ENCODE results near the gene RPL13.

DNA sequence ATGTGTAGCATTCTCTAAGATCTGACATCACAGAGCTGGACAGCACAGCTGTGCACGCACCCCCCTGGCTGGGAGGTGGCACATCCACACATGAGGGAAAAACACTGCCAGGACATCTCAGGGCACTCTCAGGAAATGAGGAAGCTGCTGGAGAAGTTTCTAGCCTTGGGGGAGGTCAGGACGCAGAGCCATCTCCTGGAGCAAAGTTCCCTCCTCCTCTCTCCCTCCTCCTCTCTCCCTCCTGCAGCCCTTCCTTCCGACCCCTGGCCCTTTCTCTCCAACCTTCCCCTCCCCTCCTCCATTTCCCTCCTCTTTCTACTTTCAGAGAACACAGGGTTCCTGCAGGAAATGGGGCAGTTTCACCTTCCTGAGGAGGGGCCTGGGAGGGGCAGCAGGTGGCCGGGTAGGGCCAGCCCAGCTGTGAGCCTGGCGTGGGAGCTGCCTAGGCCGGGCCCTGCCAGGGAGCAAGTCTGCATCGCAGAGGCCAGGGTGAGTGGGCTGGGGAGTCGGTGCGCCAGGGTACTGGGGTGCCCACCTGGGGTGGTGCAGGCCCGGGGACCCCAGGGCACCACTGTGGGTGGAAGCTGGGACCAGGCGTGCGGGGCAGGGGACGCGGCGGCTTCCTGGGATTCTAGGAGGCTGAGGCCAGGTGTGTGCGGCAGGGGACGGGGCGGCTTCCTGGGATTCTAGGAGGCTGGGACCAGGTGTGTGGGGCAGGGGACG lies 52.9 kb downstream of the RPL13 start, which contains the start of gene DPEP1:
- TF ChIP-seq, protein P1, sequence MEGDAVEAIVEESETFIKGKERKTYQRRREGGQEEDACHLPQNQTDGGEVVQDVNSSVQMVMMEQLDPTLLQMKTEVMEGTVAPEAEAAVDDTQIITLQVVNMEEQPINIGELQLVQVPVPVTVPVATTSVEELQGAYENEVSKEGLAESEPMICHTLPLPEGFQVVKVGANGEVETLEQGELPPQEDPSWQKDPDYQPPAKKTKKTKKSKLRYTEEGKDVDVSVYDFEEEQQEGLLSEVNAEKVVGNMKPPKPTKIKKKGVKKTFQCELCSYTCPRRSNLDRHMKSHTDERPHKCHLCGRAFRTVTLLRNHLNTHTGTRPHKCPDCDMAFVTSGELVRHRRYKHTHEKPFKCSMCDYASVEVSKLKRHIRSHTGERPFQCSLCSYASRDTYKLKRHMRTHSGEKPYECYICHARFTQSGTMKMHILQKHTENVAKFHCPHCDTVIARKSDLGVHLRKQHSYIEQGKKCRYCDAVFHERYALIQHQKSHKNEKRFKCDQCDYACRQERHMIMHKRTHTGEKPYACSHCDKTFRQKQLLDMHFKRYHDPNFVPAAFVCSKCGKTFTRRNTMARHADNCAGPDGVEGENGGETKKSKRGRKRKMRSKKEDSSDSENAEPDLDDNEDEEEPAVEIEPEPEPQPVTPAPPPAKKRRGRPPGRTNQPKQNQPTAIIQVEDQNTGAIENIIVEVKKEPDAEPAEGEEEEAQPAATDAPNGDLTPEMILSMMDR (IDR thresholded peaks at IDR 0.05; ENCODE audit: low read depth, low read length, missing input control): no peak
- TF ChIP-seq SP1 (IDR thresholded peaks at IDR 0.05) (no peak), JUND (IDR thresholded peaks at IDR 0.05) (no peak)
- TF ChIP-seq, protein P2, sequence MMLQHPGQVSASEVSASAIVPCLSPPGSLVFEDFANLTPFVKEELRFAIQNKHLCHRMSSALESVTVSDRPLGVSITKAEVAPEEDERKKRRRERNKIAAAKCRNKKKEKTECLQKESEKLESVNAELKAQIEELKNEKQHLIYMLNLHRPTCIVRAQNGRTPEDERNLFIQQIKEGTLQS (IDR thresholded peaks at IDR 0.05): no peak
